ENCODE data around the gene TTLL7.

TTLL7 gene

DNA sequence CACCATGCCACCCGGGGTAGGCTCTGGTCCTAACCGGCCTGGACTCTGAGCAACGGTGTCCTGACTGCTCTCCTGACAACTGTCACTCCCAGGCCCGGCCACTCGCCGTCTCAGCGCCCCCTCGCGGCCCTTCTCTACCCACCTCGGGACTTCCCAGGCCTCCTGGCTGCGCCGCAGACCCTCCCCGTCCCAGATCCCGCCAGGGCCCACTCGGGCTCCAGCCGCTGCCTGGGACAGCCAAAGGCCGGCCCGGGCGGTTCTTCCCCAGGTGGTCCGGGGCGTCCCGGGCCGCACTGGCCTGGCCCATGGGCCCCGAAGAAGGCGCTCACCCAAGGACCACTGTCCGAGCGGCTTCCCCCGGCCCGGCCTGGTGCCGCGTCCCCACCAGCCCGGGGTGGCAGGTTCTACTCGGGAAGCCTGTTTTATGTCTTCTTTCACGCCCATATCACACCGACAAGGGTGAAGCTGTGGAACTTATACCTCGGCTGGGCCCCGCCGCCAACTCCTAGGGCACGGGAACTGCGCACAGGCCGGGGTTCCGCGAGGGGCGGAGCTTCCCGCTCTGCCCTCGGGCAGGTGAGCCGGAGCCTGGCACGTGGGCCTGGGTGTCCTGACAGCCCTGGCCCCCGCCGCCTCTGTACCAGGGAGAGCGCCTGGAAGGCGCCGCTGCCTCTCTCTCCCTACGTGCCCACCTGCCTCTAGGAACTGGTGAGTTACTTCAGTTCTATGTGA is 138.3 kb downstream of the TTLL7 start:
- no peaks in the 10 kb centered on the region for H3K27me3 ChIP-seq (ENCODE audit: control insufficient read depth in 5 of 5, insufficient read depth in 4 of 5, low read length in 5 of 5)
- peak overlapping the region in 1 of 5 donors; percentile 41 for H3K9ac ChIP-seq (ENCODE audit: low read length in 5 of 5)
- H3K27ac ChIP-seq (ENCODE audit: low read depth, low read length), result no peak overlapping the region
- peak overlapping the region in 4 of 5 donors; percentile 28 to 58 (median 43) for H3K4me3 ChIP-seq (ENCODE audit: low read depth in 1 of 5, low read length in 5 of 5)
- no peaks in the 10 kb centered on the region for H3K9me3 ChIP-seq (ENCODE audit: control insufficient read depth in 5 of 5, low read length in 5 of 5)
- no peaks in the 10 kb centered on the region for H3K36me3 ChIP-seq (ENCODE audit: control insufficient read depth in 5 of 5, insufficient read depth in 5 of 5, low read length in 5 of 5)
- H3K4me1 ChIP-seq (ENCODE audit: control insufficient read depth in 5 of 5, insufficient read depth in 5 of 5, low read length in 5 of 5), result peaks cover 0 to 5% (median 4%) of the 10 kb centered on the region in 5 donors

GRCh38 chr1:83857716-83858115 is 141.2 kb downstream of the TTLL7 start:
- Histone ChIP-seq H3K4me1 (ENCODE audit: control insufficient read depth in 5 of 5, insufficient read depth in 5 of 5, low read length in 5 of 5) (peaks cover 0 to 5% (median 0%) of the 10 kb centered on the region in 5 donors), H3K27ac (ENCODE audit: low read depth, low read length) (no peak overlapping the region), H3K9me3 (ENCODE audit: control insufficient read depth in 5 of 5, low read length in 5 of 5) (no peaks in the 10 kb centered on the region), H3K9ac (ENCODE audit: low read length in 5 of 5) (no peak overlapping the region), H3K4me3 (ENCODE audit: low read depth in 1 of 5, low read length in 5 of 5) (no peak overlapping the region), H3K36me3 (ENCODE audit: control insufficient read depth in 5 of 5, insufficient read depth in 5 of 5, low read length in 5 of 5) (no peaks in the 10 kb centered on the region), H3K27me3 (ENCODE audit: control insufficient read depth in 5 of 5, insufficient read depth in 4 of 5, low read length in 5 of 5) (no peaks in the 10 kb centered on the region)

DNA sequence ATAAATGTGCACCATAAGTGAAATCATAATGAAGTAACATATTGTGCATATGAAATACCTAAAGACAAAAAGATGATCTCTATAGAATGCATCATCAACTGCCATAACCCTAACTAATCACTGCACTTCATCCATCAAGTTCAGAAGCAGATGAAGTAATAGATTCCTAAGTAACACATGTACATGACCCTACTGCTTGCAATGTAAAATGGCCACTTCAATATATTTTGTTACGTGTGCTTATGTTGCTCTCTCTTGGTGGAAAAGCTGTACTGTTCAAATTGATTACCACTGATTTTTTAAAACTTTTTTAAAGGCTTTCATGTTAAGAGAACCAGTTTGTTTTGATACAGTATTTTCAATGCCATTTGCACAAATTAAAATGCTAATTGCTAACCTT is 141.8 kb downstream of the TTLL7 start:
- H3K36me3 ChIP-seq (ENCODE audit: control insufficient read depth in 5 of 5, insufficient read depth in 5 of 5, low read length in 5 of 5), result no peaks in the 10 kb centered on the region
- peaks cover 0 to 5% (median 0%) of the 10 kb centered on the region in 5 donors for H3K4me1 ChIP-seq (ENCODE audit: control insufficient read depth in 5 of 5, insufficient read depth in 5 of 5, low read length in 5 of 5)
- no peak overlapping the region for H3K27ac ChIP-seq (ENCODE audit: low read depth, low read length)
- H3K4me3 ChIP-seq (ENCODE audit: low read depth in 1 of 5, low read length in 5 of 5), result no peak overlapping the region
- no peaks in the 10 kb centered on the region for H3K9me3 ChIP-seq (ENCODE audit: control insufficient read depth in 5 of 5, low read length in 5 of 5)
- H3K9ac ChIP-seq (ENCODE audit: low read length in 5 of 5), result no peak overlapping the region
- no peaks in the 10 kb centered on the region for H3K27me3 ChIP-seq (ENCODE audit: control insufficient read depth in 5 of 5, insufficient read depth in 4 of 5, low read length in 5 of 5)

- Histone ChIP-seq H3K27ac (ENCODE audit: low read depth, low read length) (no peak overlapping the region), H3K36me3 (ENCODE audit: control insufficient read depth in 5 of 5, insufficient read depth in 5 of 5, low read length in 5 of 5) (no peaks in the 10 kb centered on the region), H3K9ac (ENCODE audit: low read length in 5 of 5) (no peak overlapping the region), H3K4me3 (ENCODE audit: low read depth in 1 of 5, low read length in 5 of 5) (no peak overlapping the region), H3K4me1 (ENCODE audit: control insufficient read depth in 5 of 5, insufficient read depth in 5 of 5, low read length in 5 of 5) (peaks cover 0 to 5% (median 0%) of the 10 kb centered on the region in 5 donors), H3K27me3 (ENCODE audit: control insufficient read depth in 5 of 5, insufficient read depth in 4 of 5, low read length in 5 of 5) (no peaks in the 10 kb centered on the region), H3K9me3 (ENCODE audit: control insufficient read depth in 5 of 5, low read length in 5 of 5) (no peaks in the 10 kb centered on the region)
Measured at GRCh38 chr1:83856381-83856780, 142.6 kb downstream of the TTLL7 start.

DNA sequence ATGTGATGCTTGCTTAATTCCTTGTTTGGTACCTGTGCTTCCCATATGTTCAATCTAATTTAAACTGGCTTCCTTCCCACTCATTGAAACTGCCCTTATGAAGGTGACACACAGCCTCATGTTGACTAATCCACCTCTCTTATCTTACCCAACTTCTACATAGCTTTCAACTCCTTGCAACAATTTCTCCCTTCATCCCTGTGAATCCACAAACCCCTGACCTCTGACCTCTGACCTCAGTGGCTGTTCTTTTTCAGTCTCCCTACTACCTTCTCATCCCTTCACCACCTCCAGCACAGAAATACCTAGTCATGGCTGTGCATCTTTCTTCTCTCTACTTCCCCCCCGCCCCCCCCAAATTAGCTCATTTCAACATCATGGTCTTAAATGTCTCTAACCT is 144.5 kb downstream of the TTLL7 start:
- Histone ChIP-seq H3K9ac (ENCODE audit: low read length in 5 of 5) (no peak overlapping the region), H3K4me1 (ENCODE audit: control insufficient read depth in 5 of 5, insufficient read depth in 5 of 5, low read length in 5 of 5) (peaks cover 0 to 2% (median 0%) of the 10 kb centered on the region in 5 donors), H3K27ac (ENCODE audit: low read depth, low read length) (no peak overlapping the region), H3K36me3 (ENCODE audit: control insufficient read depth in 5 of 5, insufficient read depth in 5 of 5, low read length in 5 of 5) (no peaks in the 10 kb centered on the region), H3K4me3 (ENCODE audit: low read depth in 1 of 5, low read length in 5 of 5) (no peak overlapping the region), H3K9me3 (ENCODE audit: control insufficient read depth in 5 of 5, low read length in 5 of 5) (no peaks in the 10 kb centered on the region), H3K27me3 (ENCODE audit: control insufficient read depth in 5 of 5, insufficient read depth in 4 of 5, low read length in 5 of 5) (no peaks in the 10 kb centered on the region)

GRCh38 chr1:83850834-83851233 is 148.1 kb downstream of the TTLL7 start:
- Histone ChIP-seq H3K4me1 (ENCODE audit: control insufficient read depth in 5 of 5, insufficient read depth in 5 of 5, low read length in 5 of 5) (peaks cover 0 to 5% (median 4%) of the 10 kb centered on the region in 5 donors), H3K9me3 (ENCODE audit: control insufficient read depth in 5 of 5, low read length in 5 of 5) (no peaks in the 10 kb centered on the region), H3K27me3 (ENCODE audit: control insufficient read depth in 5 of 5, insufficient read depth in 4 of 5, low read length in 5 of 5) (no peaks in the 10 kb centered on the region), H3K36me3 (ENCODE audit: control insufficient read depth in 5 of 5, insufficient read depth in 5 of 5, low read length in 5 of 5) (no peaks in the 10 kb centered on the region), H3K27ac (ENCODE audit: low read depth, low read length) (no peak overlapping the region), H3K9ac (ENCODE audit: low read length in 5 of 5) (no peak overlapping the region), H3K4me3 (ENCODE audit: low read depth in 1 of 5, low read length in 5 of 5) (no peak overlapping the region)

GRCh38 chr1:83849191-83850061 is 149.5 kb downstream of the TTLL7 start:
- H3K36me3 ChIP-seq (ENCODE audit: control insufficient read depth in 5 of 5, insufficient read depth in 5 of 5, low read length in 5 of 5), result no peaks in the 10 kb centered on the region
- H3K9ac ChIP-seq (ENCODE audit: low read length in 5 of 5), result no peak overlapping the region
- no peak overlapping the region for H3K4me3 ChIP-seq (ENCODE audit: low read depth in 1 of 5, low read length in 5 of 5)
- H3K27me3 ChIP-seq (ENCODE audit: control insufficient read depth in 5 of 5, insufficient read depth in 4 of 5, low read length in 5 of 5), result no peaks in the 10 kb centered on the region
- peaks cover 0 to 12% (median 10%) of the 10 kb centered on the region in 5 donors for H3K4me1 ChIP-seq (ENCODE audit: control insufficient read depth in 5 of 5, insufficient read depth in 5 of 5, low read length in 5 of 5)
- H3K9me3 ChIP-seq (ENCODE audit: control insufficient read depth in 5 of 5, low read length in 5 of 5), result no peaks in the 10 kb centered on the region
- H3K27ac ChIP-seq (ENCODE audit: low read depth, low read length), result no peak overlapping the region

- peak overlapping the region; percentile 14 for H3K27ac ChIP-seq (ENCODE audit: low read depth, low read length)
- H3K9me3 ChIP-seq (ENCODE audit: control insufficient read depth in 5 of 5, low read length in 5 of 5), result no peaks in the 10 kb centered on the region
- H3K27me3 ChIP-seq (ENCODE audit: control insufficient read depth in 5 of 5, insufficient read depth in 4 of 5, low read length in 5 of 5), result no peaks in the 10 kb centered on the region
- no peaks in the 10 kb centered on the region for H3K36me3 ChIP-seq (ENCODE audit: control insufficient read depth in 5 of 5, insufficient read depth in 5 of 5, low read length in 5 of 5)
- peaks cover 0 to 12% (median 10%) of the 10 kb centered on the region in 5 donors for H3K4me1 ChIP-seq (ENCODE audit: control insufficient read depth in 5 of 5, insufficient read depth in 5 of 5, low read length in 5 of 5)
- no peak overlapping the region for H3K9ac ChIP-seq (ENCODE audit: low read length in 5 of 5)
- H3K4me3 ChIP-seq (ENCODE audit: low read depth in 1 of 5, low read length in 5 of 5), result no peak overlapping the region
Measured at GRCh38 chr1:83846138-83846537, 152.8 kb downstream of the TTLL7 start.

GRCh38 chr1:83845437-83846071 is 153.4 kb downstream of the TTLL7 start:
- Histone ChIP-seq H3K4me3 (ENCODE audit: low read depth in 1 of 5, low read length in 5 of 5) (no peak overlapping the region), H3K4me1 (ENCODE audit: control insufficient read depth in 5 of 5, insufficient read depth in 5 of 5, low read length in 5 of 5) (peaks cover 0 to 12% (median 10%) of the 10 kb centered on the region in 5 donors), H3K27me3 (ENCODE audit: control insufficient read depth in 5 of 5, insufficient read depth in 4 of 5, low read length in 5 of 5) (no peaks in the 10 kb centered on the region), H3K27ac (ENCODE audit: low read depth, low read length) (peak overlapping the region; percentile 14), H3K9ac (ENCODE audit: low read length in 5 of 5) (no peak overlapping the region), H3K9me3 (ENCODE audit: control insufficient read depth in 5 of 5, low read length in 5 of 5) (no peaks in the 10 kb centered on the region), H3K36me3 (ENCODE audit: control insufficient read depth in 5 of 5, insufficient read depth in 5 of 5, low read length in 5 of 5) (no peaks in the 10 kb centered on the region)

GRCh38 chr1:83844546-83844945 is 154.4 kb downstream of the TTLL7 start:
- Histone ChIP-seq H3K4me1 (ENCODE audit: control insufficient read depth in 5 of 5, insufficient read depth in 5 of 5, low read length in 5 of 5) (peaks cover 0 to 12% (median 10%) of the 10 kb centered on the region in 5 donors), H3K4me3 (ENCODE audit: low read depth in 1 of 5, low read length in 5 of 5) (no peak overlapping the region), H3K27me3 (ENCODE audit: control insufficient read depth in 5 of 5, insufficient read depth in 4 of 5, low read length in 5 of 5) (no peaks in the 10 kb centered on the region), H3K27ac (ENCODE audit: low read depth, low read length) (no peak overlapping the region), H3K9ac (ENCODE audit: low read length in 5 of 5) (no peak overlapping the region), H3K36me3 (ENCODE audit: control insufficient read depth in 5 of 5, insufficient read depth in 5 of 5, low read length in 5 of 5) (no peaks in the 10 kb centered on the region), H3K9me3 (ENCODE audit: control insufficient read depth in 5 of 5, low read length in 5 of 5) (no peaks in the 10 kb centered on the region)

Measured in subcutaneous abdominal adipose tissue (tissue), 5 donors.